SKM-1 treated with dmso at 0.1 percent for 144 hours (cell line): Measurements from ENCODE around the gene PNMA6E.
"Not testable (repeated sequence)": the region's sequence is repeated elsewhere in the genome, so short reads cannot be mapped to it uniquely, and the experiment has no call there.

Experiments
- DNase-seq: peaks from one replicate; lab custom pipeline; 2025; ENCODE audit not compliant: unreplicated experiment; lab: John Stamatoyannopoulos, UW

PNMA6E gene

GRCh38 chrX:153387987-153388721 is 13.0 kb downstream of the PNMA6E start:
- DNase-seq = no peak

GRCh38 chrX:153387345-153387744 is 13.8 kb downstream of the PNMA6E start:
- DNase-seq = no peak

DNA sequence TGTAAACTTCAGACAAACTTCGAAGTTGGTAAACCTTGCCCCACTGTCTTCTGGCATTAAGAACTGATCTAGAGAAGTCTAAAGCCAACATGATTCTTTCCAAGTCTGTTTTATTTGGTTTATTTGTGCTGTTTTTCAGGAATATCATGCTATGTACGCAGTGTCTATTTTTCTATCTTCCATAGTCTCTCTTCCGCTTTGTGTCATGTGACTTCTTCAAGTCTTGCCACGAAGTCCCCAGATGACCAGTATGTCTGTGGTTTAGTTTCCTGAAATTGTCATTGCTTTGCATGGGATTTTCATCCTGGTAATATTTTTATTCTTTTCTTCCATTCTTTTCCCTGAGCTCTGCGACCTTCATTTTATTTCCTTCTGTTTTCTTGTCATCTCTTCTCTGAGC is 15.1 kb downstream of the PNMA6E start:
- DNase-seq = no peak

DNA sequence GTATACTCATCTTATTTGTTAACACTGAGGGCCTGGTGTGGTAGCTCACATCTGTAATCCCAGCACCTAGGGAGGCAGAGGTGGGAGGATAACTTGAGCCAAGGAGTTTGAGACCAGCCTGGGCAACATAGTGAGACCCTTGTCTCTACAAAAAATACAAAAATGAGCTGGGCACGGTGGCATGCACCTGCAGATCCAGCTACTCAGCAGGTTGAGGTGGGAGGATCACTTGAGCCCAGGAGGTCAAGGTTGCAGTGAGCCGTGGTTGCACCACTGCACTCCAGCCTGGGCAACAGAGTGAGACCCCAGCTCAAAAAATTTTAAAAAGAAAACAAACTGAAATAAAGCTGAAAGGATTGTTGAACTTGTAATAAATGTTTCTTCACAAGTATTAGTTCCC is 16.2 kb downstream of the PNMA6E start:
- not testable (repeated sequence) for DNase-seq

DNA sequence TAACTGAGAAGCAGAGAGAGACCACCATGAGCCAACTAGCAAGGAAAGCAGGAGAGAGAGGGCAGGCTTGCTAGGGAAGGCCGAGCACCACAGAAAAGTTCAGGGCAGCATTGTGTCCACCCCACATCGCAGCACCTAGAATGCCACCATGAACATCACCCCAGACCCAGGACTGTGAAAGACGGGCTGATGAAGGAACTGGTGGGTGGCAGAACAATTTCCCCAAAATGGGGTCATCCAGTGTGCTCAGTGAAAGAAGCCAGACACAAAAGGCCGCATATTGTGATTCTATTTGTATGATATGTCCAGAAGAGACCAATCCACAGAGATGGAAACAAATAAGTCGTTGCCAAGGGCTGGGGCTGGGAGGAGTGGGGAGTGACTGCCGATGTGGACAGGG is 16.8 kb downstream of the PNMA6E start:
- DNase-seq = no peak

DNA sequence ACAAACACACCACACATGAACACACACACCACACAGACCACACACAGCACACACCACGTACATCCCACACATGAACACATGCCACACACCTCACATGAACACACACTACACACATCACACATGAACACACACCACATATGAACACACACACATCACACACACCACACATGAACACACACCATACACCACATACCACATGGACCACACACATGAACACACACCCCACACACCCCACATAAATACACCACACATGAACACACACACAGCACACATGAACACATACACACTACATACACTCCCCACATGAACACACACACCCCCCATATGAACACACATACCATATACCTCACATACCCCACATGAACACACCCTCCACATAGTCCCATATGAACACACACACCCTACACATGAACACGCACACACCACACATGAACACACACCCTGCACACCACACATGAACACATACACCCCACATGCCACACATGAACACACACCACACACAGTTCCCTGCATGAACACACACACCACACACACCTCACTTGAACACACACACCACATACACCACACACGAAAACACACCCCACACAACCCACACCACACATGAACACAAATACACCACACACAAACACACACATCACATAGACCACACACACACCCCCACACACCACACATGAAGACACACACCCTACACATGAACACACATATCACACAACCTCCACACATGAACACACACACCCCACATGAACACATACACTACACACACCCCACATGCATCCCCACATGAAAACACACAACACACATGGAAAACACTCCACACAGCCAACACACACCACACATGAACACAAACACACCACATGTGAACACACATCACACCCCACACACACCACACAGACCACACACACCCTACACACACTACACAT is 18.3 kb downstream of the PNMA6E start:
- DNase-seq = no peak

DNA sequence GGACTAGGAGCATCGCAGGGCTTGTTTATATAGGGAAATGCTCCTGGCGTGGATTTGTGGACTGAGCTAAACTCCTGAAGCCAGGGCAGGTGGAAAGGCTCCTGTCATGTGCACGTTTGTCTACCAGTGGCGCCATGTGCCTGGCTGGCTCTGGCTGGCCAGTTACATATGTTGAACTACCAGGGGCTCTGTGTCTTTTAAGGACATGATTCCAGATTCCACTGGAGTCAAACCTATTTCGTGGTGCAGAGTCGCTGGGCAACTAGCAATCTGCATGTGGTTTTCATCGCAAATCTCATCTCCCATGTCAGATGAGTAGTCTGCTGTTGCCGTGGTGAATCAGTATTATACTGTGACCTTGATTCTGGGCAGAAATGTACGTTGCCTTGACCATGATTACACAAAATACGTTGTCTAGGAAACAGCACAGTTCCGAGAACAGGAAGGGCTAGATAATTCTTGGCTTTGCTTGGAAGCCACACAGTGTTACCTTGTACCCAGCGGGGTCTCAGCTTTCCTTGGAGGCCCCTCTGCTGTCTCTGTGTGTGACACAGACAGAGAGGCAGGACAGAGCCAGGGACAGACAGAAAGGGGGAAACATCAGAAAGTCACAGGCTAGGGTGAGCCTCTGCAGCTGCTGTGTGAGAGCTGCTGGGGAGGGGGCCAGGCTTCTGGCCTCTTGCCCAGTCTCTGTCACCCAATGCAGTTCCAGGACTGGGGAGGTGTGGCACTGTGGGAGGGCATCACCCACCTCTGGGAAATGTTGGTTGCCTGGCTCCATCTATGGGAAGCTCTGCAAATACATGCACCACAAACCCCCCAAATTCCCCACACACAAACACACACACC is 19.2 kb downstream of the PNMA6E start:
- DNase-seq = peak; percentile 35

GRCh38 chrX:153380691-153381090 is 20.5 kb downstream of the PNMA6E start:
- DNase-seq = no peak

DNA sequence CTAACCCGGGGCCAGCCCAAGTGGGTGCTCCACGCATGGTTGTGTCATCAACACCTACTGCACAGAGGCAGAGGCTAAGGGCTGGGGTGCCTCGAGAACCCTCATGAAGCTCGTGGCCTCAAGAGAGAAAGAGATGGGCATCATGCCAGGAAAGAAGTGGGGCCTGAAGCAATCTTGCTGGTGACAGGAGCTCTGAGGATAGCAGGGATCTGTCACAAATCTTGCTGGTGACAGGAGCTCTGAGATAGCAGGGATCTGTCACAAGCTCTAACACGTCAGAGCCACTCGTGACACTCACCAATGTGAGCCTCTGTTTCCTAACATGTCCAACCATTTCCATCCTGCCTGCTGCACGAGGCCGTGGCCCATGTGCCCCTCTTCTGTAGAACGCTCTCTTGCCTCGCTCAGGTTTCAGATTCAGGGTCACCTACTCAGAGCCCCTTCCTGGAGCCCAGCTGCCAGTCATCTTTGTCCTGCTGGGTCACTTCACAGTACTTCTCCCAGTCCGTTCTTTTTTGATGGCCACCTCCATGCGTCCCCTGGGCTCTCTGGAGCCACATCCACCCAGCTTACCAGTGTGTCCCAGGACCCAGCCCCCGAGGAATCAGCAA is 21.1 kb downstream of the PNMA6E start:
- no peak for DNase-seq

GRCh38 chrX:153379508-153379907 is 21.6 kb downstream of the PNMA6E start:
- no peak for DNase-seq

GRCh38 chrX:153378607-153379006 is 22.5 kb downstream of the PNMA6E start:
- DNase-seq = no peak

GRCh38 chrX:153377727-153378126 is 23.4 kb downstream of the PNMA6E start:
- DNase-seq = no peak

DNA sequence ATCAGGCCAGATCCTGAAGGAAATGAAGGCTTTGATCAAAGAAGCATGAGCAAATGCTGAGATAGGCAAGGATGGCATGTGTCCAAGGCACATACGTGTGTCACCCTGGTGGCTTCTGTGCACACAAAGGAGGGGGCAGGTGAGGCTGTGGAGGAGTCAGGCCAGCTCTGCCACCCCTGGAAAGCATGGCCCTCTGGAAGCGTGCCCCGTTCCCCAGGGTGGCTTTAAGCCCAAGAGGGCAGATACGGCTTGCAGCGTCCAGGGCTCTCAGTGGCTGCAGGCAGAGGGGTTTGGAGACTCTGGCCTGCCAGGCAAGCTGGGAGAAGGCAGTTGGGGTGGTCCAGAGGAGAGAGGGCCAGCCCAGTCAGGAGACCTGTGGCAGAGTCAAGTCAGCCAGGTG is 25.6 kb downstream of the PNMA6E start:
- no peak for DNase-seq

DNA sequence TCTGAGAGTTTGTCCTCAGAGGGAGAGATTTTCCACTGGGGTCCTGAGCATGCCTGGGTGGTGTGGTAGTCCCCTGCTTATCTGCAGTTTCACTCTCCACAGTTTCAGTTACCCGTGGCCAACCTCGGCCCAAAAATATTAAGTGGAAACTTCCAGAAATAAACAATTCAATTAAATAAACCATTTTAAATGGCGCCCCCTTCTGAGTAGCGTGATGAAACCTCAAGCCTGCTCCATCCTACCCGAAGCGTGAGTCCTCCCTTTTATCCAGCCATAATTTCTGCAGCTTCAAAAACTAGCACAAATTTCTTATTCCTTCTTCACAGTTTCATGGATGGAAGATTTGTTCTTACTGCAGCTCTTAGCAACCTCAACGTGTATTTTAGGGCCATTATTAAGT is 26.7 kb downstream of the PNMA6E start:
- no peak for DNase-seq

DNA sequence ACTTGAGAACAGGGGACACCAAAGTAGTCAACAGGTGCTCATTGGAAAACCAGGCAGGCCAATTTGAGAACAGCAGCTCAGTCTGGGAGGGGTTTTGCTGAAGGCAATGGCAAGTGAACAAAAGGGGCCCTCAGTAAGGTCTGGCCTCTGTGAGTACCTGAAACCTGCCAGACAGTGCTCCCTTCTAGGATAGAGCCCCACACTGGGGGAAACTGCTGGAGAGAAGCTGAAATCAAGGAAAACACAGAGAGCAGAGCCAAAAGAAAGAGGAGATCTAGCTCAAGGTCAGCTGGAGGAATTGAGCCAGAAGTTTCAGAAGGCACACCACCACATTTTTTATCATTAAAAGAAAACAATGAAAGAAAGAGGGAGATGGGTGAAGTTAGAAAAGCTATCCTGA is 28.2 kb downstream of the PNMA6E start:
- no peak for DNase-seq

- no peak for DNase-seq
Measured at GRCh38 chrX:153371256-153371655, 29.9 kb downstream of the PNMA6E start.

- no peak for DNase-seq
Measured at GRCh38 chrX:153370293-153371055, 30.7 kb downstream of the PNMA6E start.

DNA sequence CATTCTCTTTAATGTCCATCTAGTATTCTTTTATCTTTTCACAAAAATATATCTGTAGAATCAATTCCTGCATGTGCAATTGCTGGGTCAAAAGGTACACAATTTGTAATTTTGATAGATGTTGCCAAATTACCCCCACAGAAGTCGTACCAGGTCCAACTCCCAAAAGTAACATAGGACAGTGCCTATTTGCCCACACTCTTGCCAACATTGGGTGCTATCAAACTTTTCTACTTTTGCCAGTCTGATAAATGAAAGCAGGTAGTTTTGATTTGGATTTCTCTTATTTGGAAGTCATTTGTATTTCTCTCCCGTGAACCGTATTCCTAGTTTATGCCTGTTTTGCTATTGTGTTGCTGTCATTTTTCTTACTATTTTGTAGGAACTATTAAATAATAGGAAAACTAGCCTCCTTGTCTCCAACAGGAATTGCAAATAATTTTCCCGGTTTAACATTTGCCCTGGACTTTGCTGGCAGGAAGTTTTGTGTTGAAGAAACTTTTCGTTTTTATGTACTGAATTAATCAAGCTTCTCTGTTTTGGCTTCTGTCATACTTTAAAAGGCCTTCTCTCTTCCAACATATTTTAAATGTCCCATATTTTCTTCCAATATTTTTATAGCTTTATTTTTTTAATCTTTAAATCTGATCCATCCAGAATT is 34.1 kb downstream of the PNMA6E start:
- DNase-seq = no peak

DNA sequence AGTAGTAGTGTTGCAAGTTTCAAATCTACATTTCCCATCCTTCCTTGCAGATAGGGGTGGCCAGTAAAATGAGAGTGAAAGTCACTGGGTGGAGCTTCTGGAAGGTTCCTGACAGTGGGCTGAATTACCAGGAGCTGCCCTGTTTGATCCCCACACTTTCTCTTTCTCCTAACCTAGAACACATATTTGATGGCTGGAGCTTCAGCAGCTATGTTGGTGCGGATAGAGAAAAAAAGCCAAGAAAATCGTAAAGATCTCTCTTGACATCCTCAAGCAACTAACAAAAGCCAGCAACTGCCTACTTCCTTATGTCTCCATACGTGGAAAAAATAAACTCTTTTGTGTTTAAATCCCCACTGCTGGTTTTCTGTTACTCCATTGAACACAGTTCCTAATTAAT is 35.0 kb downstream of the PNMA6E start:
- no peak for DNase-seq

- DNase-seq = no peak
Measured at GRCh38 chrX:153365670-153366069, 35.5 kb downstream of the PNMA6E start.
